ENCODE results near the gene PLEKHG4.

Gene PLEKHG4

DNA sequence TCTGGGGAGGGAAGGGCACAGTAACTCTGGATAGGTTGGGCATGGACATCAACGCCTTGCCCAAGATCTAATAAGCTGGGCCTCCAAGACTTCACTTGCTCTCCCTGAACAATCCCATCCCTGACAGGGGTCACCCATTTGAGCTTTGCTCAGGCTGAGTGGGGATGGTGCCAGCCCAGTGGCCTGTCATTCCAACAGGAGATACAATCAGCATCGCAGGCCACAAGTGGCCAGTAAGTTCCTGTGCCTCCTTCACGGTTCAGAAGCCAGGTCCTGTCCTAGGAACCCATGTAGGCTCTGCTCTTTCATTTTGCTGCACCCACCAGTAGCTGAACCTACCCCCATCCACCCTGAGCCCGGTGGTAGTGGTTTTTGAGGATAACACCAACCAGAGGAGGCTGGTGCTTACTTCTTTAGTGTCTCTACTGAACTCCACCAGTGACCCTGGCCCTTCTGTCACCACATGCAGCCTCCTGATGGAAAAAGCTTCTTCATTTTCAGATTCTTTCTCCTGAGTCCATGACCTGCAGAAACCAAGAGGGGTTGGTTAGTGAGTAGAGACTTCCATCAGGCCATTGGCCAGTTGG, 14.9 kb downstream of the PLEKHG4 start:
- no peak for DNase-seq

DNA sequence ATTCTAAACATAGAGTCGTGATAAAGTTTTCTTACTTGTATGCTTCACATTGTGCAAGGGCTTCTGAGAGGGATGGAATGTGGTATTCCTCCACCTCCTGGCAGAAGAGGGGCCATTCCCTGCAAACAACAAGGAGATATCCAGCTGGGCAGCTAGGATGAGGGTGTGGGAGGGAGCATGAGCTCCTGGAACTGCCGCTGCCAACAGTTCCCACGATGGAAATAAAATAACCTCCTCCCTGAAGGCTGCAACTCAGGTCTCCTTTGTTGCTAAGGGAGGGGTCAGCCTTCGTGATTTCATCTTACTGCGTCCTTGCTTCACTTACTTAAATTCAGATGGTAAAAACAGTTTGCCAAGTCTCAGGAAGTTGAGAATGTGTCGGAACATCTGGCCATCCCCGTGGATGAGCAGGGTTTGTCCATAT, 15.6 kb downstream of the PLEKHG4 start:
- DNase-seq = peak; percentile 50

- peak; percentile 77 for DNase-seq
These were observed 17.1 kb downstream of the PLEKHG4 start for GRCh38 chr16:67296420-67296819.

GRCh38 chr16:67298277-67298676, 18.9 kb downstream of the PLEKHG4 start:
- DNase-seq = no peak

DNA sequence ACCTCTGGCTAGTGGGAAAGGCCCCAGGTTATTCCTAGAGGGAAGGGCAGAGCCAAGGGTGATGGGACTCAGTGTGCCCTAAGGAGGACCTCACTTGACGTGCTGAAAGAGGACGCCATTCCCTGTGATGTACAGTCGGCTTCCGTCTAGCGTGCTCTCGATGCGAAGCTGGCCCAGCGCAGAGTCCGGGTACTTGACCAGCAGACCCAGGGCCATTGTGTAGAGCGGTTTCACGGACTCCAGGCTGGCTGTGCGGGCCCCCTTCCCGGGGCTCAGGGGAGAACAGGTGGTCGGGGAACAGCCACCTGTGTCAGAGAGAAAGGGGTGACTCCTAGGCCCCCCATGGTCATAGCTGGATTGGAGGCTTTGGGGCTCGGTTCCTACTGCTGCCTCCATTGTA, 19.9 kb downstream of the PLEKHG4 start:
- DNase-seq = no peak

- peak; percentile 19 for DNase-seq
These were observed 21.9 kb downstream of the PLEKHG4 start for GRCh38 chr16:67301080-67301782.

- DNase-seq = no peak
These were observed 22.7 kb downstream of the PLEKHG4 start for GRCh38 chr16:67302076-67302475.

DNA sequence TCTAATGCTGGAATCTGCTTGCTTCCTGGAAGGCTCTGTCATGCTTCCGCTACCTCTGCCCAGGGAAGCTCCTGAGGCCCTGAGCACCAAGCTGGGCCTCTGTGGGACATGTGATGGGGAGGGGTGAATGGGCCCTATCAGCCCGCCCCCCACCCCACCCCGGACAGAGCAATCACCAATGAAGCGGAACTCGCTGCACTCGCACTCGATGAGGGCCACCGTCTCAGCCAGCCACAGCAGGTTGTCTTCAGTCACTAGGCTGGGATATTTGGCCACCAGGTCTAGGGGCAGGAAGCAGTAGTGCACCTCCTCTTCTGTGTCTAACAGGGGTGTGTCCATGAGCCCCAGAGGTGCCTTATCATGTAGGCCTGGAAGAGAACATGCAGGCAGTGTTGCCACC, 23.6 kb downstream of the PLEKHG4 start:
- DNase-seq = no peak

DNA sequence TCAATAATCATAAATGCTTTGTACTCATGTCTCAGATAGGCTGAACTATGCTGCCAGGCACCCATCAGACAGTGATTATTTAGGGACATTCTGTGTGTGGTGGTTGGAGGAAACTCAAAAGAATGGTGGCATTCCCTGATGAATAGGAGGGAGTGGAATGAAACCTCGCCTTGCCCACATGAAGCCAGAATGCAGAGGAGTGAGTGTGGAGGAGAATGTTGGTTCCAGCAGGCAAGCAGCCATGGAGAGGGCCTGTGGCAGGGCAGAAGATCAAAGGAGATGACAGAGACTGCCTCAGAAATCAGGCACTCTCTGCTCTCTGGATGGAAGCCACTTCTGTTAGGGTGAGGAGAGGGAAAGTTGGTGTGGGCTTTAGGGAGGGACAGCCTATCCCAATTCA, 24.7 kb downstream of the PLEKHG4 start:
- DNase-seq = no peak

DNA sequence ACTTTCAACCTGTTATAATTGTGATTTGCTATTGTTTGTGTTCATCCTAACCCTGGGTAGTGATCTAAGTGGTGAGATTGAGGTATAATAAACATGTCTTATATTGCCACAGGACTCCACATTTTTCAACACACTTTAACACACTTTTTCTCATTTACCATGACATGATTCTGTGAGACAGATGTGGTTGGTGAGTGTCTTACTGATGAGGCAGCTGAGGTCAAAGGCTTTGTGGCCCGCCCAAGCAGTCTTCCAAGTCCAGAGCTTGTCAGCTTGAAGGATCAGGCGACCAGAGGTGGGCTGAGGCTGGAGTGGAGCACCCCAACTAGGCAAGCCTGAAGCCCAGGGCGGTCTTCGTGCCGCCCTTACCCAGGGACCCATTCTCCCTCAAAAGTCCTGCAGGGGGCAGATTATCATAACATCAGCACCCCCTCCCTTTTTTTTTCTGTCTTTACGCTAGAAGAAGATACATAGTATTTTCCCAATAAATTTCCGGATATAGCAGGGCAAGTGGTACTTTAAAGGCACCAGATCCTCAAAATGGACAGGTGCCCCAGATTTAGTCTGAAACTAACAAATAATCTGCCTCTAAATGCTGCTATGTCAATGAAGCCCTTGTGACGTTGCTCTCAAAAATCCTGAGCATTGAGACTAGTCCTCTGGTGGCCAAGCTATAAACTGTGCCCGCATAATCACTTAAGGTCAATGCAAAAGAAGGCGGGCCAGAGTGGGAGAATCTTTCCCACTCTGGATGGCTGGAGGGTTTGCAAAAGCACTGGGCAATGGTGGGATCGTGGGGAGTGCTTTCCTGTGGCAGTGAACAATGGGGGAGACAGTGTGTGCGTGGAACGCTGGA, 26.1 kb downstream of the PLEKHG4 start:
- no peak for DNase-seq

DNA sequence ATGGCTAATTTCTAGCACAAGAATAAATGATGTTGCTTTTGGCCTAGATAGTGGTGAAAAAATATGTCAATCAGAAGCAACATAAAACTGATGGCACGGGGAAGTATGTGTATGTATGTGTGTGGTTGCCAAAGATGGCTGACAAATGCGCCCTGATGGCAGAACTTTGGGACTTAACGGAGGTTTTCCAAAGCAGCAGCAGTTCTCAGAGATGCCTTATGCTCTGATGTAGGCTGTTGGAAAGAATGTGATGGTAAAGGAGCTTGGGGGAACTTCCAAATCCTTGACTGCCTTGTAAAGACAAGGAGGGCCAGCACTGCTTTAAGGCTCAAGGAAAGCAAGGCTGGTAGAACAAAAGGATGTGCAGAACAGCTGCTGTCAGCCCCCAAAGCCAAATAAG, 31.2 kb downstream of the PLEKHG4 start:
- DNase-seq = no peak

GRCh38 chr16:67311607-67312488, 32.5 kb downstream of the PLEKHG4 start:
- peak; percentile 99 for DNase-seq

DNA sequence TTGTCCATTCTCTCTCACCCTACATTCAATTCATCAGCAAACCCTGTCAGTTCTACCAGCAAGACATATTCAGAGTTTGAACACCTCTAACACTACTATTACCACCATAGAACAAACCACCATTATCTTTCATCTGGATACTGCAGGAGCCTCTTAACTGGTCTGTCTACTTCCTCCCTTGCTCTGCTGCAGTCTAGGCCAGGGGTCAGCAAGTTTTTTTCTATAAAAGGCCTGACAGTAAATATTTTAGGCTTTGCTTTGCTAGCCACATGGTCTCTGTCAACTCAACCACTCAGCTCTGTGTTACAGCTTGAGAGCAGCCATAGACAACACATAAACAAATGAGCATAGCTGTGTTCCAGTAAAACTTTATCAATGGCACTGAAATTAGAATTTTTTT, 33.4 kb downstream of the PLEKHG4 start:
- no peak for DNase-seq

DNA sequence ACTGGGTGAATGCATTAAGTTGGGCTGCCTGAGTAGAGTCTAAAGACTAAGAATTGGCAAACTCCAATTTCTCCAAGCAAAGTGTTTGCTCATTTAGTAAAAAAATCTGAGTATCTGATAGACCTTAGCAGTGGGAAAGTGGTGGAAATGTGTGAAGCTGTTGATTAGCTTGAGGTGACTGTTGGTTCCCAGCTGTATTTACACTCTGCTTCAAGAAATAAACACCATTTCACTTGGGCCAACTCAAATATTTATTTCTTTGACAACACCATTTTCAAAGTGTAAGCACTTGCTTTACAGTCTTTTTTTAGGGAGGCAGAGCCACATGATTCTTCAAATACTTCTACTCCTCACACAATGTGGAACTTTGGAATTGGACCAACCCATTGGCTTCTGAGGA, 38.5 kb downstream of the PLEKHG4 start:
- DNase-seq = no peak

- no peak for DNase-seq
These were observed 46.8 kb downstream of the PLEKHG4 start for GRCh38 chr16:67326115-67326471.

DNA sequence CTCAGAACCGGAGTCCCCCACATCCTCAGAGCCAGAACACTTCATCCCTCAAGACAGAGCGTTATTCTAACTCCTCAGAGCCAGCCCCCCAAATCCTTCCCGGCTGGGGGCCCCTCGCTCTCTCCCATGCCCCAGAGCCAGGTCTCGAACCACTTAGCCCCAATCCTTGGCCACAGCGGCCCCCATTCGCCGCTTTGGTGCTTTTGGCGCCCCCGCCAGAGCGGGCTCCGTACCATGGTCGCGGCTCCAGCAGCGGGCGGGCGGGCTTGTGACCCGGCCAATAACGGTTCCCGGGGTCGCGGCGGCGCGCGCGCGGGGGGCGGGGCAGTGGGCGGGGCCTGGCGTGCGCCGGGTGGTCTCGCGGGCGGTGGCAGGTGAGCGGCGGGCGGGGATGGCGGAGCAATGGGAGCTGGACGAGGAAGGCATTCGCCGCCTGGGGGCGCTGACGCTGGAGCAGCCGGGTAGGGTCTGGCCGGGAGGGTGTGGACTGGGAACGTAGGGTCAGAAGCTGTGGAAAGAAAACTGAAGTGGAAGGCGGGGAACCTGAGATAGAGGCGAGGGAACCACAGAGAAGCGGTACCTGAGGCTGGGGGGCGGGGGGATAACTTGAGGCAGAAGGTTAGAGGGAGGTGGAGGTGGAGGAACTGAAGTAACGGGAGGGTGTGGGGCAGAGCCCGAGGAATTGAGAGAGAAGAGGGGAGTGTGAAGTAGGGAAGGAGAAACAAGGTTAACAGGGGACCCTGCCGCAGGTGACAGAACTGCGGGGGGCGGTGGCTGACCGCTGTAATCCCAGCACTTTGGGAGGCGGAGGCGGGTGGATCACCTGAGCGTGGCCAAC, 47.4 kb downstream of the PLEKHG4 start, which contains the start of the genes KCTD19 and LRRC36:
Gene KCTD19 (minus strand): TSS at position 270 of the 838 bp plus-strand sequence. CDS start 34 bp downstream, at position 236.
Gene LRRC36 (plus strand): TSS at position 344 of the 838 bp plus-strand sequence. CDS start 48 bp downstream, at position 392.
- DNase-seq = no peak

DNA sequence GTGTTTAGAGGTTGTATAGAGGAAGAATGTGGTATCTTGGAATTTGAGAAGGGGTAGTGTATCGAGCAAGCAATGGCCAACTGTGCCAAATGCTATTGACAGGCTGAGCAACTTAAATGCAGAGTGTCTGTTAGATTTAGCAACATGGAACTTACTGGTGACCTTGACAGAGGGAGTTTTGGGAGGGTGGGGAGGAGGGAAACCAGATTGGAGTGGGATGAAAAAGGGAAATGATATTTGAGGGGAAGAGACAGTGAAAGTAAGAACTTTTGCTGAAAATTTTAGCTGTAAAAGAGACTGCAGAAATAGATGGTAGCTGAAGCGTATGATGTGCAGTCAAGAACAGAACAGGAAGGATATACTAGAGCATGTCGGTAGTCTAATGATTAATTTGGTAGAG, 48.4 kb downstream of the PLEKHG4 start:
- DNase-seq = no peak

DNA sequence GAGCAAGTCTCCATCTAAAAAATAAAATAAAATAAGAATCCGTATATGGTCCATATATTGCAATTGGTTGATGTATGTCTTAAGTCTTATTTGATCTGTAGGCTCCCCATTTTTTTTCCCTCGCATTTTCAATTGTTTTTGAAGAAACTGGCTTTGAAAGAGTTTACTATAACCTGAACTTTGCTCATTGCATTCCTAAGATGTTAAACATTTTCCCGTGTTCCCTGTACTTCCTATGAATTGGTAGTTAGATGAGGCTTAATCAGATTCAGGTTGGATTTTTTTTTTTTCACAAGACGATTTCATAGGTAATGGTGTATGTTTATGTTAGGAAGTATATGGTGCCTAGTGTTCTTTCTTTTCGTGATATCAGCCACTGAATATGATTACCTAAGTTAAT, 50.6 kb downstream of the PLEKHG4 start:
- DNase-seq = no peak

DNA sequence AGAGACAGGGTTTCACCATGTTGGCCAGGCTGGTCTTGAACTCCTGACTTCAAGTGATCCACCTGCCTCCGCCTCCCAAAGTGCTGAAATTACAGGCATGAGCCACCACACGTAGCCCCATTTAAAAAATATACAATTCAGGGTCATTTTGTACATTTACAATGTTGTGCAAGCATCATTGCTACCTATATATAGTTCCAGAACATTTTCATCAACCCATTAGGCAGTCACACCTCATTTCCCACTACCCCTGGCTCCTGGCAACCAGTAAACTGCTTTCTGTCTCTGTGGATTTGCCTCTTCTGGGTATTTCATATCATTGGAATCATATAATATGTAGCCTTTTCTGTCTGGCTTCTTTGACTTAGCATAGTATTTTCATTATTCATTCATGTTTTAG, 54.0 kb downstream of the PLEKHG4 start:
- no peak for DNase-seq

GRCh38 chr16:67336116-67336515, 56.8 kb downstream of the PLEKHG4 start:
- no peak for DNase-seq

- no peak for DNase-seq
These were observed 57.3 kb downstream of the PLEKHG4 start for GRCh38 chr16:67336648-67337047.

All from fibroblast of upper back skin (primary cell).